GDM1 (cell line): ENCODE measurements around the gene FASTKD2.
"Not testable (repeated sequence)": the region's sequence is repeated elsewhere in the genome, so short reads cannot be mapped to it uniquely, and the experiment has no call there.

Experiments used
- DNase-seq: peaks from one replicate; lab custom pipeline; 2025; lab: John Stamatoyannopoulos, UW

FASTKD2 gene

GRCh38 chr2:206790311-206790935 is 25.0 kb downstream of the FASTKD2 start:
- DNase-seq, result no peak

- no peak for DNase-seq
Measured at GRCh38 chr2:206792645-206793044, 27.2 kb downstream of the FASTKD2 start.

GRCh38 chr2:206797376-206797775 is 32.0 kb downstream of the FASTKD2 start:
- DNase-seq, result no peak

- no peak for DNase-seq
Measured at GRCh38 chr2:206798000-206798399, 32.6 kb downstream of the FASTKD2 start.

- no peak for DNase-seq
Measured at GRCh38 chr2:206799083-206799482, 33.7 kb downstream of the FASTKD2 start.

- peak; percentile 19 for DNase-seq
Measured at GRCh38 chr2:206800506-206801417, 35.4 kb downstream of the FASTKD2 start.

GRCh38 chr2:206801418-206802189 is 36.2 kb downstream of the FASTKD2 start:
- no peak for DNase-seq

GRCh38 chr2:206802654-206803514 is 37.5 kb downstream of the FASTKD2 start:
- no peak for DNase-seq

- no peak for DNase-seq
Measured at GRCh38 chr2:206804326-206804725, 38.9 kb downstream of the FASTKD2 start.

GRCh38 chr2:206805887-206806607 is 40.6 kb downstream of the FASTKD2 start:
- no peak for DNase-seq

GRCh38 chr2:206807624-206808023 is 42.2 kb downstream of the FASTKD2 start:
- not testable (repeated sequence) for DNase-seq

GRCh38 chr2:206812471-206812870 is 47.1 kb downstream of the FASTKD2 start:
- DNase-seq, result not testable (repeated sequence)

- DNase-seq, result no peak
Measured at GRCh38 chr2:206814498-206814897, 49.1 kb downstream of the FASTKD2 start.

GRCh38 chr2:206820807-206821206 is 55.4 kb downstream of the FASTKD2 start:
- DNase-seq, result no peak

GRCh38 chr2:206823178-206823577 is 57.8 kb downstream of the FASTKD2 start:
- no peak for DNase-seq

- no peak for DNase-seq
Measured at GRCh38 chr2:206824087-206824618, 58.7 kb downstream of the FASTKD2 start.

GRCh38 chr2:206824993-206825392 is 59.6 kb downstream of the FASTKD2 start:
- DNase-seq, result no peak

- no peak for DNase-seq
Measured at GRCh38 chr2:206831442-206831995, 66.1 kb downstream of the FASTKD2 start.

- DNase-seq, result no peak
Measured at GRCh38 chr2:206832873-206833272, 67.5 kb downstream of the FASTKD2 start.

- no peak for DNase-seq
Measured at GRCh38 chr2:206833291-206833690, 67.9 kb downstream of the FASTKD2 start.
